HepG2 (cell line): ENCODE data around the gene ZKSCAN5.

ENCODE experiments used
- ADNP ChIP-seq: sonication (generic); formaldehyde crosslinking; IDR thresholded peaks from 2 replicates; pipeline ENCODE4 v1.4.0; 2020; ENCODE audit warnings: missing genetic modification reagents
- POLR2A ChIP-seq, 2 experiments: IDR thresholded peaks; 2 replicates each; pipeline ENCODE4 v1.6.1; 2011; ENCODE audit warnings: low read depth in 2 of 2, low read length in 2 of 2, mild to moderate bottlenecking in 1 of 2, moderate library complexity in 1 of 2; ENCODE audit not compliant: insufficient read depth in 1 of 2

DNA sequence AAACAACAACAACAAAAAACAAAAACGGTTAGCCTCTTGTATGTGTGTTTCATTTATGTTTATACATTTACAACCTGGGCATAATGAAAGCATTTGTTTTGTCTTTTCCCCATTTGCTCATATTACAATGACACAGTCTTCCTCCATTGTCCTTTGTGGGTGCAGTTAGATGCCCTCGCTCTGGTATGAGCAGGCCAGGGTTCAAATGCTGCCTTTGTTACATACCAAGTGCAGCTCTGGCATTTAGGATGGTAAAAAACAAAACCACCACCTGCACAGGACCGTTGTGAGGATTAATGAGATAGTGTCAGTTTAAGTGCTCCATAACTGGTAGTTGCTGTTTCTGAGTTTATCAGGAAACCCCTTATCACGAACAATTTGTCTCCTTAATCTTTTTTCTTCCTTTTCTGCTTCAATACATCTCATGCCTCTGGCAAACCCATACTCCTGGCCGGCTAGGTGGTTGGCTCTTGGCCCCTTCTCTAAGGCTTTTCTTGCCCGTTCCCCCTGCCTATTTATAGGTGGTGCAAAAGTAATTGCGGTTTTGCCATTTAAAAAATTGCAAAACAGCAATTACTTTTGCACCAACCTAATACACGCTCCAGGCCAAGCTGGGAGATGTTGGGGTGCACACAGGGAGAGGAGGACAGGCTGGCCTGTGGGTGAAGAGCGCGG lies 75.0 kb downstream of the ZKSCAN5 start:
- TF ChIP-seq ADNP, result no peak
- TF ChIP-seq POLR2A (IDR thresholded peaks at IDR 0.05; ENCODE audit: insufficient read depth in 1 of 2, low read depth in 2 of 2, low read length in 2 of 2), result no peak
